22Rv1 (cell line): ENCODE data around the gene KCNQ5.

Source experiments
- CTCF ChIP-seq: fragments of 450-650 bp; IDR thresholded peaks from 2 replicates; pipeline ENCODE4 v1.5.1; 2017; ENCODE audit warnings: mild to moderate bottlenecking
- ZFX ChIP-seq: fragments of 450-650 bp; IDR thresholded peaks from 2 replicates; pipeline ENCODE4 v1.6.1; 2017; ENCODE audit warnings: antibody characterized with exemption, borderline replicate concordance

GRCh38 chr6:72972579-72972978, 350.7 kb downstream of the KCNQ5 start:
- TF ChIP-seq CTCF (no peak), ZFX (no peak)
